H1 (cell line): ENCODE data around the gene ATAT1. TPM values are rescaled to one million over a fixed set of nuclear protein-coding genes. Genes with fewer than 3 reads are reported as not detected.

ENCODE experiments used
- CTCF ChIA-PET: fragments of 300-600 bp; sonication (Branson Sonifier 250); formaldehyde crosslinking; loops from one replicate; lab custom pipeline; 2021; ENCODE audit not compliant: partially characterized antibody; lab: Charles Lee
- POLR2A ChIA-PET: fragments of 300-600 bp; sonication (Branson Sonifier 250); formaldehyde crosslinking; loops from one replicate; lab custom pipeline; 2021; ENCODE audit warnings: inconsistent platforms; ENCODE audit not compliant: partially characterized antibody; lab: Charles Lee
- DNase-seq, 2 experiments: peaks; one replicate each; pipeline versions ENCODE4 v3.0.0 to v3.0.0-alpha.2; 2010 to 2022; ENCODE audit warnings: low spot score in 2 of 2, low read depth in 1 of 2, mixed read lengths in 1 of 2
- FAIRE-seq: peaks from 2 replicates; lab custom pipeline; 2011; peaks lifted over from hg19 to GRCh38; lab: Jason Lieb, UNC
- H2AFZ ChIP-seq: 2 replicates; pipeline ENCODE4 v1.8.1; 2012; ENCODE audit warnings: low read length, inconsistent platforms
- H2AK5ac ChIP-seq: 2 replicates; pipeline ENCODE4 v1.6.1; 2013; ENCODE audit warnings: low read depth, low read length
- H2BK120ac ChIP-seq: replicated peaks from 2 replicates; pipeline ENCODE3; 2013; ENCODE audit warnings: low read depth, low read length, inconsistent platforms
- H2BK12ac ChIP-seq: 2 replicates; pipeline ENCODE4 v1.6.1; 2013; ENCODE audit warnings: low read depth, low read length
- H2BK15ac ChIP-seq: 2 replicates; pipeline ENCODE4 v1.6.1; 2013; ENCODE audit warnings: low read length
- H2BK20ac ChIP-seq: 2 replicates; pipeline ENCODE4 v1.6.1; 2013; ENCODE audit warnings: low read length
- H2BK5ac ChIP-seq: 2 replicates; pipeline ENCODE4 v1.6.1; 2013; ENCODE audit warnings: low read depth, low read length
- H3K14ac ChIP-seq: 2 replicates; pipeline ENCODE4 v1.6.1; 2013; ENCODE audit warnings: inconsistent platforms; ENCODE audit not compliant: insufficient read length
- H3K18ac ChIP-seq: 2 replicates; pipeline ENCODE4 v1.6.1; 2013; ENCODE audit warnings: low read length; ENCODE audit errors: extremely low read depth
- H3K23ac ChIP-seq: 2 replicates; pipeline ENCODE4 v1.6.1; 2013; ENCODE audit warnings: inconsistent platforms; ENCODE audit not compliant: insufficient read length
- H3K23me2 ChIP-seq: 2 replicates; pipeline ENCODE4 v1.6.1; 2013; ENCODE audit warnings: low read depth, low read length
- H3K27ac ChIP-seq: 2 replicates; pipeline ENCODE4 v1.6.1; 2011; ENCODE audit warnings: low read depth, low read length, inconsistent platforms
- H3K27me3 ChIP-seq, 4 experiments: replicated peaks in 1 of 4; 1 replicate in 1 of 4; 2 replicates in 3 of 4; pipeline versions ENCODE4 v1.6.1 to v1.8.1; 2011 to 2013; ENCODE audit warnings: low read length in 3 of 4, mild to moderate bottlenecking in 3 of 4, inconsistent platforms in 2 of 4, mixed read lengths in 2 of 4, moderate library complexity in 1 of 4; ENCODE audit not compliant: control insufficient read depth in 3 of 4, insufficient read depth in 3 of 4; ENCODE audit errors: extremely low read depth in 1 of 4
- H3K36me3 ChIP-seq, 4 experiments: 2 replicates each; pipeline versions ENCODE4 v1.6.1 to v1.8.1; 2011 to 2013; ENCODE audit warnings: mild to moderate bottlenecking in 4 of 4, low read length in 3 of 4, moderate library complexity in 2 of 4, control low read depth in 1 of 4, inconsistent platforms in 1 of 4; ENCODE audit not compliant: insufficient read depth in 4 of 4, control insufficient read depth in 2 of 4
- H3K4ac ChIP-seq: replicated peaks from 2 replicates; pipeline ENCODE3; 2013; ENCODE audit warnings: low read length, low read depth, mixed read lengths, inconsistent platforms; ENCODE audit not compliant: insufficient read length
- H3K4me1 ChIP-seq, 4 experiments: replicated peaks in 1 of 4; 1 replicate in 1 of 4; 2 replicates in 3 of 4; pipeline versions ENCODE4 v1.6.1 to v1.8.1; 2011 to 2013; ENCODE audit warnings: low read length in 3 of 4, inconsistent platforms in 2 of 4, mixed read lengths in 1 of 4; ENCODE audit not compliant: insufficient read depth in 4 of 4, control insufficient read depth in 3 of 4
- H3K4me2 ChIP-seq, 2 experiments: 2 replicates each; pipeline versions ENCODE4 v1.6.1 to v1.8.1; 2011 to 2013; ENCODE audit warnings: low read depth in 2 of 2, low read length in 2 of 2, control low read depth in 1 of 2, inconsistent platforms in 1 of 2, mild to moderate bottlenecking in 1 of 2; ENCODE audit not compliant: insufficient read depth in 1 of 2
- H3K4me3 ChIP-seq, 4 experiments: fragments of 200-600, 300-600 bp in 1 of 4; sonication (generic), shearing (Covaris generic), sonication (Bioruptor Twin) in 1 of 4; 2 replicates each; pipeline versions ENCODE4 v1.5.1 to v1.8.1; 2011 to 2016; ENCODE audit warnings: low read length in 4 of 4, low read depth in 3 of 4, control low read depth in 2 of 4, inconsistent platforms in 2 of 4, mild to moderate bottlenecking in 2 of 4, mixed read lengths in 1 of 4, moderate library complexity in 1 of 4; ENCODE audit not compliant: insufficient read depth in 2 of 4; ENCODE audit errors: extremely low read depth in 1 of 4
- H3K56ac ChIP-seq: replicated peaks from 2 replicates; pipeline ENCODE3; 2013; ENCODE audit warnings: low read depth, mild to moderate bottlenecking, mixed read lengths, low read length, inconsistent platforms; ENCODE audit not compliant: insufficient read length
- H3K79me1 ChIP-seq: 2 replicates; pipeline ENCODE4 v1.6.1; 2013; ENCODE audit warnings: low read depth, low read length, control low read depth
- H3K79me2 ChIP-seq, 2 experiments: 2 replicates each; pipeline versions ENCODE4 v1.6.1 to v1.8.1; 2012 to 2013; ENCODE audit warnings: low read length in 2 of 2, mild to moderate bottlenecking in 2 of 2, inconsistent platforms in 1 of 2; ENCODE audit not compliant: insufficient read depth in 2 of 2, control insufficient read depth in 1 of 2
- H3K9ac ChIP-seq, 4 experiments: replicated peaks in 1 of 4; 1 replicate in 1 of 4; 2 replicates in 3 of 4; pipeline versions ENCODE4 v1.6.1 to v1.8.1; 2011 to 2013; ENCODE audit warnings: low read depth in 3 of 4, low read length in 3 of 4, control low read depth in 2 of 4, mild to moderate bottlenecking in 2 of 4, moderate library complexity in 2 of 4, inconsistent platforms in 1 of 4; ENCODE audit errors: extremely low read depth in 1 of 4
- H3K9me3 ChIP-seq, 2 experiments: 2 replicates each; pipeline versions ENCODE4 v1.6.1 to v1.8.1; 2012 to 2013; ENCODE audit warnings: mild to moderate bottlenecking in 2 of 2, moderate library complexity in 2 of 2, control low read depth in 1 of 2, inconsistent platforms in 1 of 2, low read depth in 1 of 2, low read length in 1 of 2, mixed read lengths in 1 of 2; ENCODE audit not compliant: insufficient read depth in 2 of 2
- H4K20me1 ChIP-seq, 2 experiments: replicated peaks in 1 of 2; 2 replicates each; pipeline versions ENCODE3 to v1.8.1; 2011 to 2013; ENCODE audit warnings: inconsistent platforms in 2 of 2, low read length in 2 of 2, mild to moderate bottlenecking in 1 of 2; ENCODE audit not compliant: insufficient read depth in 2 of 2, control insufficient read depth in 1 of 2
- H4K5ac ChIP-seq: 2 replicates; pipeline ENCODE4 v1.6.1; 2013; ENCODE audit warnings: low read length, low read depth, mixed read lengths, inconsistent platforms; ENCODE audit not compliant: insufficient read length
- H4K8ac ChIP-seq: 2 replicates; pipeline ENCODE4 v1.8.0; 2013; ENCODE audit warnings: mild to moderate bottlenecking, moderate library complexity, low read length, inconsistent platforms; ENCODE audit not compliant: insufficient read depth; ENCODE audit errors: extremely low read depth
- H4K91ac ChIP-seq: replicated peaks from 2 replicates; pipeline ENCODE3; 2013; ENCODE audit warnings: low read length, mixed read lengths, inconsistent platforms; ENCODE audit not compliant: insufficient read length
- EGR1 ChIP-seq: IDR thresholded peaks from 2 replicates; pipeline ENCODE4 v1.6.1; 2011; ENCODE audit warnings: low read depth, low read length, borderline replicate concordance
- HDAC2 ChIP-seq, 2 experiments: fragments of 300-600 bp in 1 of 2; sonication (generic) in 1 of 2; IDR thresholded peaks; 2 replicates each; pipeline ENCODE4 v1.6.1; 2011 to 2012; ENCODE audit warnings: low read depth in 2 of 2, low read length in 2 of 2, mild to moderate bottlenecking in 2 of 2, moderate library complexity in 2 of 2, borderline replicate concordance in 1 of 2, inconsistent platforms in 1 of 2
- KDM1A ChIP-seq: fragments of 200-600, 300-600 bp; sonication (generic); IDR thresholded peaks from 2 replicates; pipeline ENCODE4 v1.7.1; 2016; ENCODE audit warnings: mild to moderate bottlenecking, low read length, borderline replicate concordance
- NANOG ChIP-seq: IDR thresholded peaks from 2 replicates; pipeline ENCODE4 v1.6.1; 2011; ENCODE audit warnings: low read length, low read depth, mild to moderate bottlenecking, inconsistent platforms; ENCODE audit not compliant: insufficient read depth, poor library complexity, severe bottlenecking
- PHF8 ChIP-seq: fragments of 200-600 bp; sonication (generic); conservative IDR thresholded peaks from 2 replicates; pipeline ENCODE4 v1.7.1; 2012; ENCODE audit warnings: low read depth, mild to moderate bottlenecking, inconsistent platforms, low read length, moderate library complexity
- POLR2AphosphoS5 ChIP-seq: IDR thresholded peaks from 2 replicates; pipeline ENCODE4 v1.6.1; 2011; ENCODE audit warnings: low read depth, low read length
- POU5F1 ChIP-seq: IDR thresholded peaks from 2 replicates; pipeline ENCODE4 v1.6.1; 2011; ENCODE audit warnings: low read depth, mild to moderate bottlenecking, low read length, moderate library complexity
- RXRA ChIP-seq: IDR thresholded peaks from 2 replicates; pipeline ENCODE4 v1.6.1; 2011; ENCODE audit warnings: low read depth, mild to moderate bottlenecking, low read length, moderate library complexity; ENCODE audit not compliant: insufficient read depth
- SIRT6 ChIP-seq: IDR thresholded peaks from one replicate; pipeline ENCODE4 v1.7.1; 2012; ENCODE audit warnings: low read length, inconsistent platforms
- SIX5 ChIP-seq: IDR thresholded peaks from 2 replicates; pipeline ENCODE4 v1.6.1; 2011; ENCODE audit warnings: mild to moderate bottlenecking, low read depth, low read length
- TAF1 ChIP-seq: IDR thresholded peaks from 2 replicates; pipeline ENCODE4 v1.6.1; 2011; ENCODE audit warnings: mild to moderate bottlenecking, low read depth, low read length
- WGBS, 2 experiments: shearing (Covaris generic) in 1 of 2; methylation state at CpG; one replicate each; pipeline versions ENCODE4 v1.1.6 to v1.1.7; 2013 to 2015; ENCODE audit warnings: low lambda C conversion rate in 2 of 2, mixed read lengths in 2 of 2, inconsistent platforms in 1 of 2, low coverage in 1 of 2, missing lambda C conversion rate in 1 of 2; ENCODE audit not compliant: insufficient replicate concordance in 2 of 2, insufficient coverage in 1 of 2, insufficient read length in 1 of 2; ENCODE audit errors: extremely low coverage in 1 of 2, missing lambda C conversion rate in 1 of 2; 5-methylcytosine and 5-hydroxymethylcytosine counted together
- polyA plus RNA-seq, 7 experiments: library from polyadenylated mRNA; depleted of rRNA in 3 of 7; stranded (reverse) in 5 of 7; unstranded in 2 of 7; fragments of >200 nt in 5 of 7; fragments of 200-250 nt in 2 of 7; gene quantifications; 1 replicate in 5 of 7; 2 replicates in 1 of 7; 4 replicates in 1 of 7; pipeline versions ENCODE4 v1.2.1 to v1.2.3, GENCODE V29; 2011 to 2013; ENCODE audit warnings: missing spikeins in 2 of 7, mixed read lengths in 2 of 7
- total RNA-seq: library from RNA; stranded (reverse); fragmentation: NEBNext Ultra II Directional; extraction: Animal tissue kit (Norgen Biotek cat#: 25700); gene quantifications from 2 replicates; pipeline ENCODE4 v1.2.1, GENCODE V29; 2021

Gene ATAT1
- total and polyA plus RNA-seq, 2 of the 8 experiments (the other 6 are each of a cell fraction or from before 2014, with no cell fraction given), result 14.4 to 14.6 TPM

- H2BK12ac ChIP-seq, result no peak overlapping the region
- H2BK15ac ChIP-seq, result no peak overlapping the region
- no peak overlapping the region for H3K4ac ChIP-seq
- H3K23me2 ChIP-seq, result peaks cover 5% of the 10 kb centered on the region; the same call in 1 of the 2 replicates
- H4K20me1 ChIP-seq, result peaks cover 0 to 2% of the 10 kb centered on the region in 2 experiments
- no peak overlapping the region for H3K14ac ChIP-seq
- no peak overlapping the region for H2BK5ac ChIP-seq
- no peak overlapping the region for H3K27ac ChIP-seq
- H3K9ac ChIP-seq, result no peak overlapping the region
- no peak overlapping the region for H4K5ac ChIP-seq
- no peak overlapping the region for H4K8ac ChIP-seq
- WGBS, 2 experiments, result 97% methylated on average over 2 of the region's 2 CpGs; no CpG with 5 or more reads in 1 of the 2 experiments
- peaks cover 0 to 6% (median 4%) of the 10 kb centered on the region in 4 experiments; a peak in 5 of 7 replicates for H3K4me1 ChIP-seq
- H2AFZ ChIP-seq, result no peak overlapping the region
- H3K4me2 ChIP-seq, result no peak overlapping the region
- no peak overlapping the region for H3K56ac ChIP-seq
- H3K36me3 ChIP-seq, result peaks cover 8 to 19% (median 13%) of the 10 kb centered on the region in 4 experiments
- no peak overlapping the region for H3K18ac ChIP-seq
- H4K91ac ChIP-seq, result no peak overlapping the region
- H2AK5ac ChIP-seq, result no peak overlapping the region
- H2BK20ac ChIP-seq, result no peak overlapping the region
- ChIA-PET POLR2A (interaction anchor here (0.9 to 3.1 kb wide), 12 partner anchors 11 to 100 kb away, joined by 3 to 17 read pairs (median 6); partner anchors contain the start of genes MRPS18B and PPP1R10), CTCF (interaction anchor here (0.7 to 1.5 kb wide), 5 partner anchors 18 to 87 kb away, joined by 3 to 5 read pairs (median 3); partner anchors contain the start of gene DHX16)
- DNase-seq (no peak), FAIRE-seq (no peak)
- no peak overlapping the region for H2BK120ac ChIP-seq
- H3K4me3 ChIP-seq, result no peak overlapping the region
- H3K9me3 ChIP-seq, result no peaks in the 10 kb centered on the region
- H3K79me1 ChIP-seq, result peaks cover 6% of the 10 kb centered on the region
- H3K27me3 ChIP-seq, result no peaks in the 10 kb centered on the region
- peaks cover 3 to 20% of the 10 kb centered on the region in 2 experiments; a peak in 3 of 4 replicates for H3K79me2 ChIP-seq
- no peak overlapping the region for H3K23ac ChIP-seq
- no peak for TF ChIP-seq SIRT6
- TF ChIP-seq EGR1, result no peak
- TF ChIP-seq POLR2AphosphoS5, result no peak
- no peak for TF ChIP-seq POU5F1
- TF ChIP-seq TAF1, result no peak
- no peak for TF ChIP-seq RXRA
- no peak for TF ChIP-seq NANOG
- TF ChIP-seq SIX5, result no peak
- TF ChIP-seq KDM1A, result no peak
- no peak for TF ChIP-seq HDAC2 (IDR thresholded peaks at IDR 0.05; ENCODE audit: borderline replicate concordance in 1 of 2, low read depth in 2 of 2, low read length in 2 of 2)
- no peak for TF ChIP-seq PHF8
Measured at GRCh38 chr6:30643656-30644055, 17.0 kb downstream of the ATAT1 start.
